GM12878 (cell line): ENCODE results near the gene ATP6V0E2. TPM values are rescaled to one million over a fixed set of nuclear protein-coding genes. Genes with fewer than 3 reads are reported as not detected.

Experiments used
- ATAC-seq: fragments of 200-7000 bp; cut with Tn5 transposase; 3 replicates; pipeline ENCODE4 v1.9.1; 2020; ENCODE audit warnings: mild to moderate bottlenecking, moderate library complexity
- BruUV-seq: library from RNA; stranded (reverse); fragments of 400-500 nt; replicated peaks from 2 replicates; lab custom pipeline; 2021; lab: Mats Ljungman, UMichigan
- CTCF ChIA-PET: fragments of 300-600 bp; sonication (Branson Sonifier 250); formaldehyde crosslinking; extraction: SDS; loops from one replicate; lab custom pipeline; 2021; ENCODE audit warnings: inconsistent platforms; lab: Yijun Ruan, JAX
- POLR2A ChIA-PET: fragments of 350-600 bp; formaldehyde crosslinking; extraction: SDS; loops from one replicate; lab custom pipeline; 2021; ENCODE audit warnings: inconsistent platforms; lab: Charles Lee
- RAD21 ChIA-PET: fragments of 300-600 bp; sonication (Branson Sonifier 250); formaldehyde crosslinking; loops from one replicate; lab custom pipeline; 2023; ENCODE audit warnings: antibody characterized with exemption; ENCODE audit not compliant: unreplicated experiment; lab: Charles Lee
- SMC1A ChIA-PET: fragments of 300-600 bp; sonication (Branson Sonifier 250); formaldehyde crosslinking; loops from one replicate; lab custom pipeline; 2023; ENCODE audit not compliant: unreplicated experiment, uncharacterized antibody; lab: Charles Lee
- DNase-seq: peaks from one replicate; pipeline ENCODE4 v3.0.0-alpha.2; 2011; ENCODE audit warnings: low read depth, low spot score
- FAIRE-seq: peaks from 3 replicates; lab custom pipeline; 2011; peaks lifted over from hg19 to GRCh38; lab: Jason Lieb, UNC
- H2AFZ ChIP-seq: 2 replicates; pipeline ENCODE4 v1.6.0; 2011; ENCODE audit warnings: low read depth, low read length, control low read depth; ENCODE audit not compliant: control insufficient read depth
- H3K27ac ChIP-seq: 2 replicates; pipeline ENCODE4 v1.5.1; 2011; ENCODE audit warnings: control low read depth; ENCODE audit not compliant: control insufficient read depth, insufficient read depth
- H3K27me3 ChIP-seq, 2 experiments: replicated peaks in 1 of 2; 2 replicates each; pipeline versions ENCODE4 v1.6.0 to v1.6.1; 2011; ENCODE audit warnings: low read length in 1 of 2; ENCODE audit not compliant: control insufficient read depth in 2 of 2, insufficient read depth in 2 of 2
- H3K36me3 ChIP-seq, 2 experiments: 2 replicates each; pipeline ENCODE4 v1.5.1; 2011; ENCODE audit warnings: low read length in 1 of 2; ENCODE audit not compliant: control insufficient read depth in 2 of 2, insufficient read depth in 2 of 2
- H3K4me1 ChIP-seq: 2 replicates; pipeline ENCODE4 v1.6.1; 2011; ENCODE audit warnings: mild to moderate bottlenecking, low read length, moderate library complexity, mixed read lengths; ENCODE audit not compliant: control insufficient read depth, insufficient read depth
- H3K4me2 ChIP-seq: 2 replicates; pipeline ENCODE4 v1.6.0; 2011; ENCODE audit warnings: control low read depth; ENCODE audit not compliant: control insufficient read depth, insufficient read depth
- H3K4me3 ChIP-seq: fragments of 200-600 bp; sonication (generic); 2 replicates; pipeline ENCODE4 v1.5.1; 2016
- H3K79me2 ChIP-seq: 2 replicates; pipeline ENCODE4 v1.6.0; 2011; ENCODE audit warnings: low read length; ENCODE audit not compliant: control insufficient read depth, insufficient read depth
- H3K9ac ChIP-seq: 2 replicates; pipeline ENCODE4 v1.8.0; 2011; ENCODE audit warnings: low read length, control low read depth, mixed read lengths; ENCODE audit not compliant: control insufficient read depth, insufficient read depth
- H3K9me3 ChIP-seq: replicated peaks from 3 replicates; pipeline ENCODE4 v1.5.1; 2011; ENCODE audit warnings: mild to moderate bottlenecking, low read length; ENCODE audit not compliant: control insufficient read depth, insufficient read depth
- H4K20me1 ChIP-seq: 2 replicates; pipeline ENCODE4 v1.6.0; 2011; ENCODE audit not compliant: control insufficient read depth, insufficient read depth
- BCL11A ChIP-seq: IDR thresholded peaks from 2 replicates; pipeline ENCODE4 v1.6.1; 2011; ENCODE audit warnings: low read depth, low read length
- BRCA1 ChIP-seq: IDR thresholded peaks from 2 replicates; pipeline ENCODE4 v1.6.1; 2011; ENCODE audit warnings: low read depth, low read length, improper control_type of control experiment
- CEBPZ ChIP-seq: fragments of 150-350 bp; IDR thresholded peaks from 2 replicates; pipeline ENCODE4 v1.6.1; 2016; ENCODE audit warnings: low read depth, low read length
- IRF5 ChIP-seq: fragments of 450-650 bp; IDR thresholded peaks from 2 replicates; pipeline ENCODE4 v1.6.1; 2017; ENCODE audit warnings: borderline replicate concordance
- MAX ChIP-seq: IDR thresholded peaks from 2 replicates; pipeline ENCODE4 v1.6.1; 2012; ENCODE audit warnings: low read depth, low read length, improper control_type of control experiment
- NBN ChIP-seq: fragments of 450-650 bp; IDR thresholded peaks from 2 replicates; pipeline ENCODE4 v1.6.1; 2016
- NRF1 ChIP-seq: conservative IDR thresholded peaks from 2 replicates; pipeline ENCODE4 v1.6.1; 2011; ENCODE audit warnings: mild to moderate bottlenecking, low read depth, low read length, improper control_type of control experiment
- PML ChIP-seq: IDR thresholded peaks from 2 replicates; pipeline ENCODE4 v1.6.1; 2012; ENCODE audit warnings: low read length, inconsistent platforms
- POLR2A ChIP-seq: IDR thresholded peaks from 2 replicates; pipeline ENCODE4 v1.6.1; 2011; ENCODE audit warnings: low read depth, mild to moderate bottlenecking, low read length
- ZNF592 ChIP-seq: fragments of 450-650 bp; IDR thresholded peaks from 2 replicates; pipeline ENCODE4 v1.6.1; 2017; ENCODE audit warnings: mild to moderate bottlenecking, moderate library complexity
- ZSCAN29 ChIP-seq: fragments of 450-650 bp; IDR thresholded peaks from 2 replicates; pipeline ENCODE4 v1.6.1; 2017; ENCODE audit warnings: mild to moderate bottlenecking, moderate library complexity
- WGBS: methylation state at CpG from one replicate; pipeline ENCODE4 v1.1.6; 2016; ENCODE audit warnings: low lambda C conversion rate; ENCODE audit not compliant: insufficient replicate concordance, insufficient coverage; ENCODE audit errors: missing lambda C conversion rate; 5-methylcytosine and 5-hydroxymethylcytosine counted together
- in situ Hi-C: fragments of 300-500 bp; cut with MboI; formaldehyde crosslinking; loops from 9 replicates; pipeline ENCODE4 v1.14.3; 2018; ENCODE audit warnings: mixed read lengths
- intact Hi-C: fragments of 100-400 bp; cut with micrococcal nuclease; formaldehyde crosslinking; loops from one replicate; pipeline ENCODE4 v1.14.2; 2022; ENCODE audit not compliant: unreplicated experiment
- polyA plus RNA-seq, 11 experiments: library from polyadenylated mRNA; depleted of rRNA in 4 of 11; unstranded in 6 of 11; stranded (reverse) in 5 of 11; fragments of >200 nt; fragmentation: Nextera tagmentation in 4 of 11; fragmentation: Illumina TruSeq in 1 of 11; extraction: Ambion mirVana in 4 of 11; extraction: Trizol in 1 of 11; gene quantifications; 1 replicate in 1 of 11; 2 replicates in 10 of 11; pipeline versions ENCODE4 v1.2.1 to v1.2.3, GENCODE V29; 2011 to 2016; ENCODE audit warnings: inconsistent platforms in 2 of 11, missing spikeins in 2 of 11, low read depth in 1 of 11
- total RNA-seq, 4 experiments: library from RNA; depleted of rRNA in 3 of 4; stranded (reverse); fragments of >200 nt in 3 of 4; fragmentation: Illumina TruSeq in 1 of 4; extraction: Trizol in 1 of 4; gene quantifications; 2 replicates each; pipeline versions ENCODE4 v1.2.1 to v1.2.3, GENCODE V29; 2013 to 2021

The ATP6V0E2 gene
- total and polyA plus RNA-seq, 10 of the 15 experiments (the other 5 are each of a cell fraction or from before 2014, with no cell fraction given): 1.5 to 54.7 (median 27.6) TPM

GRCh38 chr7:149877890-149878522 is 4.2 kb downstream of the ATP6V0E2 start:
- in situ Hi-C loops: no loop called here
- Histone ChIP-seq H2AFZ (no peak overlapping the region), H3K4me1 (peaks cover 13% of the 10 kb centered on the region), H3K27ac (no peak overlapping the region), H3K27me3 (no peaks in the 10 kb centered on the region), H3K9ac (no peak overlapping the region), H4K20me1 (no peaks in the 10 kb centered on the region), H3K79me2 (peaks cover 4% of the 10 kb centered on the region; the same call in 1 of the 2 replicates), H3K4me2 (no peak overlapping the region), H3K9me3 (no peaks in the 10 kb centered on the region), H3K36me3 (no peaks in the 10 kb centered on the region; a peak in 2 of 4 replicates), H3K4me3 (no peak overlapping the region)
- RAD21 ChIA-PET: no interaction called here
- no peak for ATAC-seq
- no peak for FAIRE-seq
- BruUV-seq: no TSS peak
- intact Hi-C loops: no loop called here
- WGBS: 85% methylated on average over 16 of the region's 16 CpGs
- no peak for DNase-seq
- POLR2A ChIA-PET: no interaction called here
- SMC1A ChIA-PET: no interaction called here
- CTCF ChIA-PET: no interaction called here
- TF ChIP-seq CEBPZ (no peak), ZSCAN29 (no peak), PML (no peak), IRF5 (no peak), BRCA1 (no peak), BCL11A (no peak), MAX (no peak), POLR2A (no peak), ZNF592 (no peak), NBN (no peak), NRF1 (no peak)
